ENCODE measurements around the gene PCDHA4. TPM values are rescaled to one million over a fixed set of nuclear protein-coding genes. Genes with fewer than 3 reads are reported as not detected.
"Not testable (repeated sequence)": the region's sequence is repeated elsewhere in the genome, so short reads cannot be mapped to it uniquely, and the experiment has no call there.

The PCDHA4 gene
- total RNA-seq, 1 donor from 2014 or later = 9.7 TPM

DNA sequence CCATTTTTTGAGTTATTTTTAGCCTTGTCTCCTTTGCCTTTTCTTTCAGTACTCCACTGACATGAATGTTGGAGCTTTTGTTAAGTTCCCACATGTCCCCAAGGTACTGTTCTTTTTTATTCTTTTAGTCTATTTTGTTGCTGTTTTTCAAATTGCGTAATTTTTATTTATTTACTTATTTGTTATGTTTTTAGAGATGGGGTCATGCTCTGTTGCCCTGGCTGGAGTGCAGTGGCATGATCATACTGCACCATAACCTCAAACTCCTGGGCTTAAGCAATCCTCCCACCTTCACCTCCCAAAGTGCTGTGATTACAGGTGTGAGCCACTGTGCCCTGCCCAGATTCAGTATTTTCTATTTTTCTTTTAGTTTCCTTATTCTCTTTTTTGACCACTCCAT lies 26.4 kb upstream of the PCDHA4 start:
- H3K4me1 Mint-ChIP-seq = no peaks in the 10 kb centered on the region
- peaks cover 57% of the 10 kb centered on the region for H3K9me3 Mint-ChIP-seq
- no peaks in the 10 kb centered on the region for H3K36me3 ChIP-seq

GRCh38 chr5:140785905-140786686 lies 20.8 kb upstream of the PCDHA4 start, which contains the start of gene PCDHA1:
Gene PCDHA1, plus strand, starts transcription at chr5:140786140.
- peaks cover 7% of the 10 kb centered on the region for H3K9me3 ChIP-seq (ENCODE audit: low read depth)
- DNase-seq (ENCODE audit: low spot score) = no peak

More for the DNA sequence above, 26.4 kb upstream of the PCDHA4 start:
- no peak for DNase-seq (ENCODE audit: low spot score)
- Histone ChIP-seq H4K20me1 (ENCODE audit: low read depth) (no peaks in the 10 kb centered on the region), H3F3A (ENCODE audit: low read depth) (no peaks in the 10 kb centered on the region), H3K4me1 (no peaks in the 10 kb centered on the region), H2AFZ (replicated peaks) (no peak overlapping the region), H3K9ac (no peak overlapping the region), H3K79me2 (ENCODE audit: low read depth) (no peaks in the 10 kb centered on the region), H3K27me3 (no peaks in the 10 kb centered on the region), H3K27ac (no peak overlapping the region), H3K4me2 (no peak overlapping the region), H3K9me3 (ENCODE audit: low read depth) (peaks cover 2% of the 10 kb centered on the region), H3K4me3 (no peak overlapping the region)
- Mint-ChIP-seq H3K4me3 (no peak overlapping the region), H3K27ac (no peak overlapping the region), H3K36me3 (no peaks in the 10 kb centered on the region), H3K27me3 (ENCODE audit: insufficient read depth, low read depth) (peaks cover 2% of the 10 kb centered on the region)
- TF ChIP-seq EZH2phosphoT487 (IDR thresholded peaks at IDR 0.05) = no peak

GRCh38 chr5:140787422-140787821 lies 19.4 kb upstream of the PCDHA4 start:
- not testable (repeated sequence) for H3K4me2 ChIP-seq

More at GRCh38 chr5:140785905-140786686, 20.8 kb upstream of the PCDHA4 start, which contains the start of gene PCDHA1:
- Histone ChIP-seq H3K4me1 (no peaks in the 10 kb centered on the region), H3F3A (ENCODE audit: low read depth) (no peaks in the 10 kb centered on the region), H3K27ac (no peak within 1 kb of the TSS), H3K79me2 (ENCODE audit: low read depth) (no peaks in the 10 kb centered on the region), H3K9ac (no peak within 1 kb of the TSS), H4K20me1 (ENCODE audit: low read depth) (no peaks in the 10 kb centered on the region), H2AFZ (replicated peaks) (no peak within 1 kb of the TSS), H3K36me3 (no peaks in the 10 kb centered on the region), H3K4me3 (no peak within 1 kb of the TSS), H3K4me2 (no peak within 1 kb of the TSS), H3K27me3 (no peaks in the 10 kb centered on the region)
- TF ChIP-seq, protein P1, sequence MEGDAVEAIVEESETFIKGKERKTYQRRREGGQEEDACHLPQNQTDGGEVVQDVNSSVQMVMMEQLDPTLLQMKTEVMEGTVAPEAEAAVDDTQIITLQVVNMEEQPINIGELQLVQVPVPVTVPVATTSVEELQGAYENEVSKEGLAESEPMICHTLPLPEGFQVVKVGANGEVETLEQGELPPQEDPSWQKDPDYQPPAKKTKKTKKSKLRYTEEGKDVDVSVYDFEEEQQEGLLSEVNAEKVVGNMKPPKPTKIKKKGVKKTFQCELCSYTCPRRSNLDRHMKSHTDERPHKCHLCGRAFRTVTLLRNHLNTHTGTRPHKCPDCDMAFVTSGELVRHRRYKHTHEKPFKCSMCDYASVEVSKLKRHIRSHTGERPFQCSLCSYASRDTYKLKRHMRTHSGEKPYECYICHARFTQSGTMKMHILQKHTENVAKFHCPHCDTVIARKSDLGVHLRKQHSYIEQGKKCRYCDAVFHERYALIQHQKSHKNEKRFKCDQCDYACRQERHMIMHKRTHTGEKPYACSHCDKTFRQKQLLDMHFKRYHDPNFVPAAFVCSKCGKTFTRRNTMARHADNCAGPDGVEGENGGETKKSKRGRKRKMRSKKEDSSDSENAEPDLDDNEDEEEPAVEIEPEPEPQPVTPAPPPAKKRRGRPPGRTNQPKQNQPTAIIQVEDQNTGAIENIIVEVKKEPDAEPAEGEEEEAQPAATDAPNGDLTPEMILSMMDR (IDR thresholded peaks at IDR 0.05) = peak; percentile 37
- TF ChIP-seq EZH2phosphoT487 (IDR thresholded peaks at IDR 0.05) = no peak
- Mint-ChIP-seq H3K9me3 (peaks cover 42% of the 10 kb centered on the region), H3K4me3 (no peak within 1 kb of the TSS), H3K36me3 (no peaks in the 10 kb centered on the region), H3K27me3 (ENCODE audit: insufficient read depth, low read depth) (peaks cover 2% of the 10 kb centered on the region), H3K27ac (no peak within 1 kb of the TSS), H3K4me1 (no peaks in the 10 kb centered on the region)

GRCh38 chr5:140787849-140788504 lies 18.9 kb upstream of the PCDHA4 start:
- H3K27ac ChIP-seq = not testable (repeated sequence)

More at GRCh38 chr5:140787422-140787821, 19.4 kb upstream of the PCDHA4 start:
- not testable (repeated sequence) for H3K27me3 Mint-ChIP-seq (ENCODE audit: insufficient read depth, low read depth); H3K9ac ChIP-seq; H2AFZ ChIP-seq (replicated peaks); DNase-seq (ENCODE audit: low spot score); H3K4me1 ChIP-seq; H3K27ac Mint-ChIP-seq; H3K79me2 ChIP-seq (ENCODE audit: low read depth); H3K4me1 Mint-ChIP-seq; H3K4me3 Mint-ChIP-seq; H4K20me1 ChIP-seq (ENCODE audit: low read depth); H3K9me3 ChIP-seq (ENCODE audit: low read depth); H3K27ac ChIP-seq; H3K4me3 ChIP-seq; H3K36me3 ChIP-seq; H3K36me3 Mint-ChIP-seq; H3F3A ChIP-seq (ENCODE audit: low read depth); H3K27me3 ChIP-seq
- peaks cover 47% of the 10 kb centered on the region for H3K9me3 Mint-ChIP-seq

More at GRCh38 chr5:140787849-140788504, 18.9 kb upstream of the PCDHA4 start:
- H3K9me3 ChIP-seq (ENCODE audit: low read depth); H3K27me3 ChIP-seq; H3K79me2 ChIP-seq (ENCODE audit: low read depth); DNase-seq (ENCODE audit: low spot score); H3F3A ChIP-seq (ENCODE audit: low read depth); H3K27me3 Mint-ChIP-seq (ENCODE audit: insufficient read depth, low read depth); H3K27ac Mint-ChIP-seq; H3K9ac ChIP-seq; H3K4me1 Mint-ChIP-seq; H3K36me3 Mint-ChIP-seq; H3K4me3 ChIP-seq; H4K20me1 ChIP-seq (ENCODE audit: low read depth); H2AFZ ChIP-seq (replicated peaks); H3K4me2 ChIP-seq; H3K36me3 ChIP-seq; H3K4me1 ChIP-seq; H3K4me3 Mint-ChIP-seq: not testable (repeated sequence)
- peaks cover 45% of the 10 kb centered on the region for H3K9me3 Mint-ChIP-seq
